ENCODE data around the gene TRIM27.
"Not testable (repeated sequence)": the region's sequence is repeated elsewhere in the genome, so short reads cannot be mapped to it uniquely, and the experiment has no call there.

The TRIM27 gene

DNA sequence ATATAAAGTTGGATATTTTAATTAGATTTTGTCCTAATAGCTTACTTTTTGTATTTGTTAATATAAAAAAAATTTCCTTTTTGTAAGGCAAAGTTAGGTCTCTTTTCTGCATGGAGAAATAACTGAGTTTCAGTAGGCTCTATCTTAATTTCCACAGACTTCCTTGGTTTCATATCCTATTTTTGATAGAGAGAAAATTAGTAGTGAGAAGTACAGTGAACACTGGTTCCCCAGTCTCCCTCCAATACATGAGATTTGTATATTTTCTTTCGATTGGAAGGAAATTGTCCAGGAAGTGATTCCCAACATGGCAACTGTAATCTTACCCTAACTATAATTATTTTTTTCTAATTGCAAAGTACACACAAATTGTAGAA lies 26.4 kb downstream of the TRIM27 start:
- in situ Hi-C loops (cut with MboI; ENCODE audit: low sequenced_read_pairs): no loop called here

GRCh38 chr6:28896505-28897368 lies 27.0 kb downstream of the TRIM27 start:
- in situ Hi-C loops (cut with MboI; ENCODE audit: low sequenced_read_pairs): no loop called here

DNA sequence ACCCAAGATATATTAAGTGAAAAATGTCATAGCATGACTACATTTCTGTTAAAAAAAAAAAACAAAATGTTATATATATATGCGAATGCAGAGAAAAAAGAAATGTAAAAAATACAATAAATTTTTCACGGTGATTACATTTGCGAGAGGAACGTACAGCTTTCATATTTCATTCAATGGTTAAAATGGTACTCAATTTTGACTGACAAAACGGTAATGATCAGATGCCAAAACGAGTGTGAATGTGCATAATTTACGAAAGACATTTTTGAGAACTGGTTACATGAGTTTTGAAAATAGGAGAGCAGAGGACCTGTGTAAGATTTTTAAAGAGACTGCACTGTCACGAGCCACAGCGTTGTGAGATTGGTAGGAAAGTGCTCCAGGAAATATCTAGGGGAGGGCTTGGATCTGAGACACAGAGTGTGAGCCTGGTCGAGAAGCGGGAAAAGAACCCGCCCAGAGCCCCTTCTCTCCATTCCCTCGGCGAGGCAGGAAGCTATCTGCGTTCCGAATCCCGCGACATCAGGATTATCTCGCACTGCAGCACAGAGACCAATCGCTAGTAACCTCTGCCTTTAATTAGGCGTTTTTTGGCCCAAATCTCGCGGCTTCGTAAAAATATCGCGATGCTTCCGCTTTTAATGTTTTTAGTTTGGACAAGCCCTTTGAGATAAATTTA lies 28.5 kb downstream of the TRIM27 start:
- in situ Hi-C loops (cut with MboI; ENCODE audit: low sequenced_read_pairs): no loop called here

DNA sequence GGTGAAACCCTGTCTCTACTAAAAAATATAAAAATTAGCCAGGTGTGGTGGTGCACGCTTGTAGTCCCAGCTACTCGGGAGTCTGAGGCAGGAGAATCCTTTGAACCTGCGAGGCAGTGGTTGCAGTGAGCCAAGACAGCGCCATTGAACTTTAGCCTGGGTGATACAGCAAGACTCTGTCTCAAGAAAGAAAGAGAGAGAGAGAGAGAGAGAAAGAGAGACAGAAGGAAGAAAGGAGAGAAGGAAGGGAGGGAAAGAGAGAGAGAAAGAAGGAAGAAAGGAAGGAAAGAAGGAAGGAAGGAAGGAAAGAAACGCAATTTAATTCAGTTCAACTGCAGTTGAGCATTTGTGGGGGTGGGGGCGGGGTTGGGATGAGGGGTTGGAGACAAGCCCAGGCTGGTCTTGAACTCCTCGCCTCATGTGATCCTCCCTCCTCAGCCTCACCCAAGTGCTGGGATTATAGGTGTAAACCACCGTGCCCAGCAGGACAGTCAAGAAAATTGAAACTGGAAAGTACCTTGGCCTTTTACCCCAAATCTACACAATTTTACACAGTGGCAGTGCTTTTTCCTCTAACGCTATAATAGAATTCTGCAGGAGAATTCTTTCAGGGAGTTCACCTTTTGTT lies 30.5 kb downstream of the TRIM27 start:
- in situ Hi-C loops (cut with MboI; ENCODE audit: low sequenced_read_pairs): no loop called here

GRCh38 chr6:28892525-28892924 lies 31.3 kb downstream of the TRIM27 start:
- in situ Hi-C loops (cut with MboI; ENCODE audit: low sequenced_read_pairs): no loop called here

DNA sequence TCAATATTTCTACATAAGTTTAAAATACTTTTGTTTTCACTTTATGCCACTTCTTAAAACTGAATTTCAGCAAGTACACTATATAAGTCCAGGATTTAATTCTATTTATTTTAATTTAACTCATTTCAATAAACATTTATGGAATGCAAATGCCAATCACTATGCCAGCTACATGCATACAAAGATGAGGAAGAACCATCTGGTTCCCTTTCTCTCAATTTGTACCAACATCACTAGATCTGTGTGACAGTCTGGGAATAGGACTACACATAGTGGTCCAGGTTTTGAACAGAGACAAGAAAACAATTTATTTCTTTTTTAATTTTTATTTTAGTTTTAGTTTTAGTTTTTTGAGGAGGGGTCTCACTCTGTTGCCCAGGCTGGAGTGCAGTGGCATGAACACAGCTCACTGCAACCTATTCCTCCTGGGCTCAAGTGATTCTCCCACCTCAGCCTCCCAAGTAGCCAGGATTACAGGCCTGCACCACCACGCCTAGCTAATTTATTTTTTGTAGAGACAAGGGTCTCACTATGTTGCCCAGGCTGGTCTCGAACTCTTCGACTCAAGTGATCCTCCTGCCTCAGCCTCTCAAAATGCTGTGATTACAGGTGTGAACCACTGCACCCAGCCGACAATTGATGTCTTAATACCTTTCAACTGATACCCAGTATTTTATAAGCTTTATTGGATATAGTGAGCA lies 35.8 kb downstream of the TRIM27 start:
- in situ Hi-C loops (cut with MboI; ENCODE audit: low sequenced_read_pairs): no loop called here

GRCh38 chr6:28886079-28886439 lies 37.7 kb downstream of the TRIM27 start:
- in situ Hi-C loops (cut with MboI; ENCODE audit: low sequenced_read_pairs): no loop called here

DNA sequence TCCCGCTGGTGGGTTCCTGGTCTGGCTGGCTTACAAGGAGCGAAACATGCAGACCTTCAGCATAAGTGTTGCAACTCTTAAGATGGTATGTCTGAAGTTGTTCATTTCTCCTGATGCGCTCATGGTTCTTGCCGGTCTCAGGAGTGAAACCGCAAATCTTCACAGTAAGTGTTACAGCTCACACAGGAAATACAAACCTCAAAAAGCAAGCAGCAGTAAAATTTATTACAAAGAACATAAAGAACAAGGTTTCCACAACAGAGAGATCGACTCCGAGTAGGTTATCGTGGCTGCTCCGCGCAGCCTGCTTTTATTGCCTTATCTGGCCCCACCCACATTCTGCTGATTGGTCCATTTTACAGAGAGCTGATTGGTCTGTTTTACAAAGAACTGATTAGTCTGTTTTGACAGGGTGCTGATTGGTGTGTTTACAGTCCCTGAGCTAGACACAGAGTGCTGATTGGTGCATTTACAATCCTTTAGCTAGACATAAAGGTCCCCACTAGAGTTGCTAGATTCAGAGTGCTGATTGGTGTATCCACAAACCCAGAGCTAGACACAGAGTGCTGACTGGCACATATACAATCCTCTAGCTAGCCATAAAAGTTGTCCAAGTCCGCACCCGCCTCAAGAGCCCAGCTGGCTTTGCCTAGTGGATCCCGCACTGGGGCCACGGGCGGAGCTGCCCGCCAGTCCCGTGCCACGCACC lies 39.2 kb downstream of the TRIM27 start:
- in situ Hi-C loops (cut with MboI; ENCODE audit: low sequenced_read_pairs): no loop called here

- in situ Hi-C loops (cut with MboI; ENCODE audit: low sequenced_read_pairs): no loop called here
Observed at GRCh38 chr6:28880894-28881780, 42.6 kb downstream of the TRIM27 start.

GRCh38 chr6:28880519-28880893 lies 43.3 kb downstream of the TRIM27 start:
- in situ Hi-C loops (cut with MboI; ENCODE audit: low sequenced_read_pairs): no loop called here

GRCh38 chr6:28876710-28877109 lies 47.1 kb downstream of the TRIM27 start:
- in situ Hi-C loops (cut with MboI; ENCODE audit: low sequenced_read_pairs): no loop called here

DNA sequence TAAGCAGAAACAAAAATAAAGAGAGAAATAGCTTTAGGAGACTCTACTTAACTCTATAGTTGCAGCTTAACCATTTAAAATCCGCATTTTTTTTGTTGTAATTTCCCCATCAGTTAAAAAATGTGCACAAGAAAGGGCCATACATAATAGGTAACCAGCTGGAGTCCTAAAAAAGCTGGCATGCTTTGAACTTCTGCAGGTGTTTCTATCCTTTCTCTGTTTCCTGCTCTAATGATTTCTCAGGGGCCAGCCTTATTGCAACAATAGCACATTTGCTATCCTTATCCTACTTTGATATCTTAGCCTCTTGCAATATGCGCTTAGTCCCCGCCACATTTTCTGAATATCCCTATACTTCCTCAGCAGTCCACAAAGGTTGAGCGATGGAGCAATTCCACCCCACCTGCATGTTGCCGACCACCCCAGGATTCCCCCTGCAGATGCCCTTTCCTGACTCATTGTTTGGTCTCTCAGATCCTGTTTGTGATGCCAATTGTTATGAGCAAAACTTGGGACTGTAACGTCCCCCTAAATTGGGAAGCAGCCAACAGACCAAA lies 48.5 kb downstream of the TRIM27 start:
- in situ Hi-C loops (cut with MboI; ENCODE audit: low sequenced_read_pairs): no loop called here

GRCh38 chr6:28872157-28872817 lies 51.5 kb downstream of the TRIM27 start:
- in situ Hi-C loops (cut with MboI; ENCODE audit: low sequenced_read_pairs): not testable (repeated sequence)

DNA sequence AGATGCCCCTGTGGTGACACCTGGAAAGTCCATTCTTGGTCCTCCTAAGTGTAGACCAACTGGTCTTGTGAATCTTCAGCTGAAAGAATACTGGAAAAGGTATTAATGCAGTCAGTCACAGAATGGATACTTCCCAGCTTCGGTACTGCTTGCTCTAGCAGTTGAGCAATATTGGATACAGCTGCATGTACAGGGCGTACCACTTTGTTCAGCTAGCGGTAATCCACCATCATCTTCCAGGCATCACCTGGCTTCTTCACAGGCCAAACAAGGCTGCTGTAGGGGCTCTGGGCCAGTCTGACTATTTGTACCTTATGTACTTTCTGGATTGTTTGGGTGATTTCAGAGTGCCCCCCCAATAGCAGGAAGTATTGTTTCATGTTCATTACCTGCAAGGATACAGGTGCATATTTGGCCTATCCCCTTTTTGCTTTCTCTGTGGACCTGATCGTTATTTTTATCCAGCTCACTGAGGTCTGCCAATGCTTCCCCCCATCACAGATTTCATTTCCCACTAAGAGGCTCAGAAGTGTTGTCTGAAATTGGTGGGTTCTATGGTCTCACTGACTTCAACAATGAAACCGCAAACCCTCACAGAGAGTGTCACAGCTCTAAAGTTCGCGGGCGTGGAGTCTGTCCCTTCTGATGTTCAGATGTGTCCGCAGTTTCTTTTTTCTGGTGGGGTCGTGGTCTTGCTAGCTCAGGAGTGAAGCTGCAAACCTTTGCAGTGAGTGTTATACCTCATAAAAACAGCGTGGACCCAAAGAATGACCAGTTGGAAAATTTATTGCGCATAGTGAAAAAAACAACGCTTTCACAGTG lies 52.2 kb downstream of the TRIM27 start:
- in situ Hi-C loops (cut with MboI; ENCODE audit: low sequenced_read_pairs): no loop called here

- in situ Hi-C loops (cut with MboI; ENCODE audit: low sequenced_read_pairs): no loop called here
Observed at GRCh38 chr6:28868873-28869272, 54.9 kb downstream of the TRIM27 start.

GRCh38 chr6:28867086-28867409 lies 56.7 kb downstream of the TRIM27 start:
- in situ Hi-C loops (cut with MboI; ENCODE audit: low sequenced_read_pairs): no loop called here

GRCh38 chr6:28866205-28867085 lies 57.3 kb downstream of the TRIM27 start:
- in situ Hi-C loops (cut with MboI; ENCODE audit: low sequenced_read_pairs): not testable (repeated sequence)

Measured in HL-60/S4 treated with phorbol 12-myristate 13-acetate at 8.2 ng/mL for 4 days and 3 days (cell line).